Panc1 (cell line): ENCODE measurements around the gene TCF25.

ENCODE experiments used
- CTCF ChIP-seq: fragments of 450-650 bp; IDR thresholded peaks from 2 replicates; pipeline ENCODE4 v1.5.1; 2017; ENCODE audit warnings: mild to moderate bottlenecking
- POLR2AphosphoS5 ChIP-seq: IDR thresholded peaks from 2 replicates; pipeline ENCODE4 v1.6.1; 2012; ENCODE audit warnings: mild to moderate bottlenecking, low read depth, low read length, moderate library complexity
- TCF7L2 ChIP-seq: IDR thresholded peaks from 2 replicates; pipeline ENCODE4 v1.6.1; 2011; ENCODE audit warnings: mild to moderate bottlenecking, low read depth, low read length, inconsistent platforms

- TF ChIP-seq POLR2AphosphoS5 (no peak), CTCF (no peak), TCF7L2 (no peak)
Observed at GRCh38 chr16:89906140-89907025, 33.0 kb downstream of the TCF25 start.
